Keratinocyte (primary cell): ENCODE measurements around the gene TENM4. TPM values are rescaled to one million over a fixed set of nuclear protein-coding genes. Genes with fewer than 3 reads are reported as not detected.

Source experiments
- DNase-seq: peaks from one replicate; pipeline ENCODE4 v3.0.0-alpha.2; 2011; ENCODE audit warnings: low read depth, missing footprints, low spot score
- FAIRE-seq: peaks from 2 replicates; lab custom pipeline; 2011; peaks lifted over from hg19 to GRCh38; lab: Jason Lieb, UNC
- H2AFZ ChIP-seq: 2 replicates; pipeline ENCODE4 v1.6.0; 2012; ENCODE audit warnings: low read length, control low read depth, inconsistent platforms; ENCODE audit not compliant: control insufficient read depth
- H3K27ac ChIP-seq: 2 replicates; pipeline ENCODE4 v1.5.1; 2011; ENCODE audit warnings: low read length; ENCODE audit not compliant: control insufficient read depth, insufficient read depth
- H3K27me3 ChIP-seq: 3 replicates; pipeline ENCODE4 v1.6.0; 2011; ENCODE audit warnings: low read length; ENCODE audit not compliant: control insufficient read depth, insufficient read depth; ENCODE audit errors: extremely low read depth
- H3K36me3 ChIP-seq, 2 experiments: 2 replicates in 1 of 2; 3 replicates in 1 of 2; pipeline ENCODE4 v1.5.1; 2011; ENCODE audit warnings: low read length in 2 of 2, mild to moderate bottlenecking in 1 of 2; ENCODE audit not compliant: control insufficient read depth in 2 of 2, insufficient read depth in 2 of 2; ENCODE audit errors: extremely low read depth in 1 of 2
- H3K4me1 ChIP-seq: 3 replicates; pipeline ENCODE4 v1.5.1; 2011; ENCODE audit warnings: low read length; ENCODE audit not compliant: control insufficient read depth, insufficient read depth; ENCODE audit errors: extremely low read depth
- H3K4me2 ChIP-seq: 3 replicates; pipeline ENCODE4 v1.6.0; 2011; ENCODE audit warnings: low read depth, low read length; ENCODE audit not compliant: control insufficient read depth, insufficient read depth; ENCODE audit errors: extremely low read depth
- H3K4me3 ChIP-seq, 3 experiments: fragments of 200-600 bp in 1 of 3; sonication (generic) in 1 of 3; 2 replicates in 2 of 3; 3 replicates in 1 of 3; pipeline ENCODE4 v1.5.1; 2011 to 2016; ENCODE audit warnings: low read length in 3 of 3, mild to moderate bottlenecking in 3 of 3, control low read depth in 2 of 3, inconsistent platforms in 1 of 3, low read depth in 1 of 3, mixed read lengths in 1 of 3, mixed run types in 1 of 3, moderate library complexity in 1 of 3; ENCODE audit not compliant: control insufficient read depth in 2 of 3, insufficient read depth in 2 of 3; ENCODE audit errors: extremely low read depth in 1 of 3
- H3K79me2 ChIP-seq: 2 replicates; pipeline ENCODE4 v1.6.0; 2012; ENCODE audit warnings: low read length; ENCODE audit not compliant: control insufficient read depth, insufficient read depth
- H3K9ac ChIP-seq: 3 replicates; pipeline ENCODE4 v1.6.0; 2011; ENCODE audit warnings: low read length; ENCODE audit not compliant: control insufficient read depth, insufficient read depth; ENCODE audit errors: extremely low read depth
- H3K9me1 ChIP-seq: 3 replicates; pipeline ENCODE4 v1.6.0; 2011; ENCODE audit warnings: low read length; ENCODE audit not compliant: control insufficient read depth, insufficient read depth; ENCODE audit errors: extremely low read depth
- H3K9me3 ChIP-seq: 2 replicates; pipeline ENCODE4 v1.5.1; 2012; ENCODE audit warnings: low read depth, low read length; ENCODE audit not compliant: control insufficient read depth
- H4K20me1 ChIP-seq: 3 replicates; pipeline ENCODE4 v1.6.0; 2011; ENCODE audit warnings: low read length; ENCODE audit not compliant: control insufficient read depth, insufficient read depth; ENCODE audit errors: extremely low read depth
- CTCF ChIP-seq, 3 experiments: IDR thresholded peaks in 1 of 3; conservative IDR thresholded peaks in 1 of 3; optimal IDR thresholded peaks in 1 of 3; 2 replicates in 2 of 3; 3 replicates in 1 of 3; pipeline versions ENCODE3 to v1.5.1; 2011; ENCODE audit warnings: low read length in 3 of 3, mild to moderate bottlenecking in 3 of 3, moderate library complexity in 2 of 3, control low read depth in 1 of 3, inconsistent platforms in 1 of 3; ENCODE audit not compliant: insufficient read depth in 2 of 3; ENCODE audit errors: extremely low read depth in 1 of 3
- EZH2 ChIP-seq: IDR thresholded peaks from one replicate; pipeline ENCODE4 v1.6.1; 2012; ENCODE audit warnings: inconsistent platforms, mild to moderate bottlenecking, low read length, moderate library complexity
- dilution Hi-C: fragments of 300-500 bp; cut with MboI; formaldehyde crosslinking; loops from one replicate; pipeline ENCODE4 v1.7.0; 2020; ENCODE audit warnings: low sequenced_read_pairs; ENCODE audit not compliant: extremely low pct_ligation_motif_present
- polyA plus RNA-seq, 5 experiments: library from polyadenylated mRNA; depleted of rRNA in 3 of 5; stranded (reverse) in 3 of 5; stranded (forward) in 1 of 5; unstranded in 1 of 5; fragments of >200 nt; gene quantifications; 1 replicate in 1 of 5; 2 replicates in 3 of 5; 3 replicates in 1 of 5; pipeline versions ENCODE4 v1.2.1 to v1.2.3, GENCODE V29; 2011 to 2012; ENCODE audit warnings: missing spikeins in 2 of 5, low read depth in 1 of 5, low replicate concordance in 1 of 5

The TENM4 gene
- polyA plus RNA-seq, 1 donor (not counting 4 experiments of a cell fraction or from before 2014, with no cell fraction given): 3.5 TPM

DNA sequence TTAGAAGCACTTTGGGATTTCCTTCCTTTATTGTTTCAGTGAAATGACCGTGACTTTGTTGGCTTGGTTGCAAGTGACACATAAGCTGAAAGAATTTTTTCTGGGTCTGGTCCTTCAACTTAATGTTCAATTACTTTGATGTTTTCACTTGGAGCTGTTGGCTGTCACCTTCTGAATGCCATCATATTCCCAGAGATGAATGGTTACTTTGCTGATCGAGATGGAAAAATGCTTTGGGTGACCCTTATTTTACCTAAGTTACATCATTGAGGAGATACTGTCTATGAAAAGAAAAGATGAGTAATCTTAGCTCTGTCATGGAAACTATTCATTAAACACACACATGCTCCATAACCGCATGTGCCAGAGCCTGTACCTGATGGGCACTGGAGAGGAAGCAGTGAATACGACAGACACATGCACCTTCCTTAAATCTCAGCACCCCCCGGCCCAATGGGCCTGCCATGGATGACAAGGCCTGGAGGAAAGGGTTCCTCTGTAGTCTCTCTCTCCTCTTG is 76.9 kb downstream of the TENM4 start:
- FAIRE-seq: peak; percentile 74
- Histone ChIP-seq H3K27ac (peak overlapping the region; percentile 65), H3K79me2 (peaks cover 8% of the 10 kb centered on the region), H3K9ac (no peak overlapping the region), H3K4me1 (peaks cover 15% of the 10 kb centered on the region), H3K4me2 (no peak overlapping the region), H2AFZ (no peak overlapping the region), H3K9me1 (no peaks in the 10 kb centered on the region), H3K9me3 (no peaks in the 10 kb centered on the region), H4K20me1 (no peaks in the 10 kb centered on the region), H3K4me3 (no peak overlapping the region), H3K36me3 (no peaks in the 10 kb centered on the region), H3K27me3 (no peaks in the 10 kb centered on the region)
- DNase-seq: no peak
- no peak for TF ChIP-seq CTCF (optimal IDR thresholded peaks at IDR 0.05 in 1 of 3, IDR thresholded peaks at IDR 0.05 in 1 of 3, conservative IDR thresholded peaks at IDR 0.05 in 1 of 3; ENCODE audit: extremely low read depth in 1 of 3, insufficient read depth in 2 of 3, low read length in 3 of 3)
- no peak for TF ChIP-seq EZH2
- dilution Hi-C loops: no loop called here

DNA sequence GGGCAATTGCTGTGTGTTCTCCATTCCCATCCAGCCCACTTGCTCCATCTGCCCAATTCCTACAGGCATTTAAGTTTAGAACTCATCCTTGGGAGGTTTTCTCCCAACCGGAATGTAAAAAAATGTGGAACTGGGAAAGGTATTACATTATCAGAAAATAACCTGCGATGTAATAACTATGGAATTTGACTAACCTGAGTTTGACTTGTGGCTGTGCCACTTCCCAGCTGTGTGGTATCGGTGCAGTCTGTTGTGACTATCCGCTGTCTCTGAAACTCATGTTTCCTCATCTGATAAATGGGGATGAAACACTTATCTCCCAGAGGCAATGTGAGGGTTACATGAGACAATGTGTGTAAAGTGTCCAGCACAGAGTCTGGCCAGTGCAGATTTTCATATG is 77.6 kb downstream of the TENM4 start:
- Histone ChIP-seq H3K79me2 (peaks cover 5% of the 10 kb centered on the region), H3K9me1 (no peaks in the 10 kb centered on the region), H3K4me1 (peaks cover 15% of the 10 kb centered on the region), H3K9ac (no peak overlapping the region), H3K27me3 (no peaks in the 10 kb centered on the region), H3K27ac (peak overlapping the region; percentile 65), H3K36me3 (no peaks in the 10 kb centered on the region), H3K4me3 (no peak overlapping the region), H2AFZ (no peak overlapping the region), H3K9me3 (no peaks in the 10 kb centered on the region), H3K4me2 (peak overlapping the region; percentile 39), H4K20me1 (no peaks in the 10 kb centered on the region)
- TF ChIP-seq CTCF (optimal IDR thresholded peaks at IDR 0.05 in 1 of 3, IDR thresholded peaks at IDR 0.05 in 1 of 3, conservative IDR thresholded peaks at IDR 0.05 in 1 of 3; ENCODE audit: extremely low read depth in 1 of 3, insufficient read depth in 2 of 3, low read length in 3 of 3) (no peak), EZH2 (no peak)
- dilution Hi-C loops: no loop called here
- DNase-seq: no peak
- FAIRE-seq: no peak
